ENCODE measurements around the gene TMEM43.
"Not testable (repeated sequence)": the region's sequence is repeated elsewhere in the genome, so short reads cannot be mapped to it uniquely, and the experiment has no call there.

Gene TMEM43

DNA sequence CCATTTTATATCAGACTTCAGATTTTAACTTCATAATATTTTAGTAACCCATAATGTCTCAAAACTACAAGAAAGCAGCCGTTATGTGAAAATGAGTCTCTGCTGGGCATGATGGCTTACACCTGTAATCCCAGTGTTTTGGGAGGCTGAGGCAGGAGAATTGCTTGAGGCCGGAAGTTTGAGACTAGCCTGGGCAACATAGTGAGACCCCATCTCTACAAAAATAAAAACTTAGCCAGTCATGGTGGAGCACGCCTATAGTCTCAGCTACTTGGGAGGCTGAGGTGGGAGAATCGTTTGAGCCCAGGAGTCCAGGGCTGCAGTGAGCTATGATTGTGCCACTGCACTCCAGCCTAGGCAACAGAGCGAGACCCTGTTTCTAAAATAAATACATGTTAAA, 15.0 kb upstream of the TMEM43 start:
- not testable (repeated sequence) for H3K9me3 ChIP-seq (ENCODE audit: control insufficient read depth in 2 of 2, low read length in 2 of 2); H3K27me3 ChIP-seq (ENCODE audit: control insufficient read depth in 2 of 2, insufficient read depth in 2 of 2, low read length in 2 of 2); H3K27ac ChIP-seq (ENCODE audit: low read depth in 2 of 2, low read length in 2 of 2); H3K4me3 ChIP-seq (ENCODE audit: low read length in 2 of 2); H3K4me1 ChIP-seq (ENCODE audit: control insufficient read depth in 2 of 2, insufficient read depth in 2 of 2, low read length in 2 of 2); H3K9ac ChIP-seq (ENCODE audit: low read depth in 1 of 2, low read length in 2 of 2)
- peaks cover 20 to 27% of the 10 kb centered on the region in 2 donors for H3K36me3 ChIP-seq (ENCODE audit: control insufficient read depth in 2 of 2, insufficient read depth in 2 of 2, low read length in 2 of 2)

GRCh38 chr3:14110699-14111098, 14.2 kb upstream of the TMEM43 start:
- no peak overlapping the region for H3K27ac ChIP-seq (ENCODE audit: low read depth in 2 of 2, low read length in 2 of 2)
- H3K36me3 ChIP-seq (ENCODE audit: control insufficient read depth in 2 of 2, insufficient read depth in 2 of 2, low read length in 2 of 2): peaks cover 26 to 36% of the 10 kb centered on the region in 2 donors
- no peaks in the 10 kb centered on the region for H3K9me3 ChIP-seq (ENCODE audit: control insufficient read depth in 2 of 2, low read length in 2 of 2)
- no peak overlapping the region for H3K4me3 ChIP-seq (ENCODE audit: low read length in 2 of 2)
- H3K4me1 ChIP-seq (ENCODE audit: control insufficient read depth in 2 of 2, insufficient read depth in 2 of 2, low read length in 2 of 2): peaks cover 4 to 5% of the 10 kb centered on the region in 2 donors
- H3K27me3 ChIP-seq (ENCODE audit: control insufficient read depth in 2 of 2, insufficient read depth in 2 of 2, low read length in 2 of 2): no peaks in the 10 kb centered on the region
- H3K9ac ChIP-seq (ENCODE audit: low read depth in 1 of 2, low read length in 2 of 2): no peak overlapping the region

DNA sequence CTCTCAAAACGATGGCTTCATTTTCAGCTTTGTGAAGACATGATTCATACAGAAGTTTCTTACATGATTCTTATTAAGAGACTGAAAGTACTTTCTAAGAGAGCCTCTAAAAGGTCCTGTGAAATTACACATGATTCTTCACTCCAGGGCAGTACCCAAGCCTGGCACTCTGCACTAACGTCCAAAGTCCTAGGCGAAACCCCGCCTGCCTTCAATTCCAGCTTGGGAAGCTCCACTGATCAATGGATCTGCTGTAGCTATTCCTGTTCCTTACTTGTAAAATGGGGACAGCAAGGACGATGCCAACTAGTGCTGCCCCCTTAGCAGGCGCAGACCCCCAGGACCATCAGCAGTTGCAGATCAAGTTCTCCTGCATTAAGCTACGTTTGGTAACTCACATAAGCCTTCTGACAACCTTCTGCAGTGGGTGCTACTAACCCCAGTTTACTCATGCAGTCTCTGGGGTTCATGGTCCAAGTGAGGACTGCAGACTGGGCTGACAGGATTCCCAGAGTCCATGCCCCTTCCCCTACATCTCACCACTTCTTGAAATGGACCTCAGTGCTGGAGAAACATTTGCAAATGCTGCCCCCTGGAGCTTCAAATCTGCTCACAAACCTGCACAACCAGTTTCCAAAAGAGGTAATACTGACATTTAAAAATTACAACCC, 10.8 kb upstream of the TMEM43 start:
- Histone ChIP-seq H3K4me1 (ENCODE audit: control insufficient read depth in 2 of 2, insufficient read depth in 2 of 2, low read length in 2 of 2) (peaks cover 4 to 5% of the 10 kb centered on the region in 2 donors), H3K27me3 (ENCODE audit: control insufficient read depth in 2 of 2, insufficient read depth in 2 of 2, low read length in 2 of 2) (no peaks in the 10 kb centered on the region), H3K9me3 (ENCODE audit: control insufficient read depth in 2 of 2, low read length in 2 of 2) (no peaks in the 10 kb centered on the region), H3K4me3 (ENCODE audit: low read length in 2 of 2) (no peak overlapping the region), H3K9ac (ENCODE audit: low read depth in 1 of 2, low read length in 2 of 2) (no peak overlapping the region), H3K27ac (ENCODE audit: low read depth in 2 of 2, low read length in 2 of 2) (no peak overlapping the region), H3K36me3 (ENCODE audit: control insufficient read depth in 2 of 2, insufficient read depth in 2 of 2, low read length in 2 of 2) (peaks cover 31 to 59% of the 10 kb centered on the region in 2 donors)

DNA sequence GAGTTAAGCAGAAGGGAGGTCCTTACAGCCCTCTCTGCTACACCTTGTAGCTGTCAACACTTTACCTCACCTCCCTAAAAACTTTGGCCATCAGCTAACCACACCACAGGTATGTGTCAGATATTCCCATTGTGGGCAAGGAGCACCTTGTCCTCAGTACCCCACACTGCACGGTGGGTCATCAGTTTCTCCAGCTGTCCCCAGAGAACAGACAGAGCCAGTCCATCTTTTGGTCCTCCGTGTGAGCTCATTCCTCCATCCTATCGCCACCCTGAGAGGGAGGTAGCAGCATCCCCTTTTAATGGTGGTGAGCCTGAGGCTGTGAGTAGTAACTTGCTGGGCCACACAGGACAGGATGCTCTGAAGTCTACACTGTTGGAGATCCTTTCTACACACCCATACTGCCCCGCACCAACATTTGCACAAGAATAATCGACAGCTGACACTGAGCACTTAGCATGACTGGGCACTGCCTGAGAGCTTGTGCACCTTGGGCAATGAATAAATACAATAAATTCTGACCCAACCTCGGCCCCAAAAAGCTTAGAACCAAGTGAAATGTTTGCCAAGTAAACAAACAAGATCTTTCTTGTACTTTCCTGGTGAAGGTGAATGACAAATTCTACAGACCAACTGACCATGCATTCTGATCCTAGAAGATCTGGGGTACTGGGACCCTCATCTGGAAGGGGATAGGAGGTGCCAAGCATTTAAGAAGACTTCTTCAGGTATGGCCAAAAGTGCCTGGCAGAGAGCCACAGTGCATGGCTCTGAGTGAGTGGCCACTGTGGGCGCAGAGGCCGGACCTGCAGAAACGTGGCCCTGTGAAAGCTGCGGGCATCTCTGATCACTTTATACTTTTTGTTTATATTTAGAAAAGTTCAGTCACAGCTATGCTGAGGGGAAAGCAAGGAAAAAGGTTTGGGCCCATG, 7.1 kb upstream of the TMEM43 start:
- Histone ChIP-seq H3K27ac (ENCODE audit: low read depth in 2 of 2, low read length in 2 of 2) (no peak overlapping the region), H3K36me3 (ENCODE audit: control insufficient read depth in 2 of 2, insufficient read depth in 2 of 2, low read length in 2 of 2) (peaks cover 29 to 55% of the 10 kb centered on the region in 2 donors), H3K9me3 (ENCODE audit: control insufficient read depth in 2 of 2, low read length in 2 of 2) (no peaks in the 10 kb centered on the region)

DNA sequence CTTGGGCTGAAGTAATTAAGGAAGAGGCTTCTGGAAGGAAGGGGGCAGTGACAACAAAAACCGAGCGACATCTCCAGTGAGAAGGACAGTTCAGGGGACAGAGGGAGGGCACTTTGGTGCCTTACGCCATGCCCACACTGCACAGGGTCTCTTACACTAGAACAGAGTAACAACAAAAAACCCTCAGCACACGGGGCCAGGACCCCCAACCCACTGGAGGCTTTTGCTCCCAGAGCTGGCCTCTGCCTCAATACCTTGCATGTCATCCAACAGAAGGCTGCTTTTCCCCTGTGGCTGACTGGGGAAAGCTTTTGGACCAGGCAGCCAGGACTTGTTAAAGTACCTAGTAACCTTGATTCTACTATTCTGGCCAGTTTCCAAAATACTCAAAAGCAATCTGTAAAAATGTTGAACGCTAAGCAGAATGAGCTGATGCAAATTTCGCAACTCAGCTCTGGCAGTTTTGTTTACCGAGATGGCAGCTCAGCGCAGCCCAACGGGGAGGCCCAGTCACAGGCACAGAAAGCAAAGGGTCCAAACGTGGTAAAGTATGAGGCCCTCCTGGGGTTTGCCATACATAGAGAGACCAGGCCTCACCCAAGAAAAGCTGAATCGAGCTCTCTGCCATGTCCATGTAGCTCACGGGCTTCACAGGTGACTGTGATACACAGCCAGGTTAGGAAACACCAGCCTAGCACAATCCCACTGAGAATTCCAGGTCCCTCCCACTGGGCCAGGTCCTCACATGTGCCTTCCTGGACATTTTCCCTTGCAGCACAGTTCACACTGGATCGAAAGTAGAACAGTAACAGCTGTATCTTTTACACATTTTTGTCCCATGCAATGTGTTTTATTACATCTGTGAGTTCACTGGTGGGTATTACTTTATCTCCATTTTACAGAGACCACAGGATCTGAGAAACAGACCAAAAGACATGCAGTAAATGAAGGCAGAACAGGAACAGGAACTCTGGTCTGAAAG, 6.2 kb upstream of the TMEM43 start:
- no peaks in the 10 kb centered on the region for H3K27me3 ChIP-seq (ENCODE audit: control insufficient read depth in 2 of 2, insufficient read depth in 2 of 2, low read length in 2 of 2)
- no peak overlapping the region for H3K9ac ChIP-seq (ENCODE audit: low read depth in 1 of 2, low read length in 2 of 2)
- no peak overlapping the region for H3K27ac ChIP-seq (ENCODE audit: low read depth in 2 of 2, low read length in 2 of 2)

More for the DNA sequence above, 7.1 kb upstream of the TMEM43 start:
- H3K9ac ChIP-seq (ENCODE audit: low read depth in 1 of 2, low read length in 2 of 2): no peak overlapping the region
- no peaks in the 10 kb centered on the region for H3K27me3 ChIP-seq (ENCODE audit: control insufficient read depth in 2 of 2, insufficient read depth in 2 of 2, low read length in 2 of 2)
- H3K4me1 ChIP-seq (ENCODE audit: control insufficient read depth in 2 of 2, insufficient read depth in 2 of 2, low read length in 2 of 2): peaks cover 4 to 5% of the 10 kb centered on the region in 2 donors
- no peak overlapping the region for H3K4me3 ChIP-seq (ENCODE audit: low read length in 2 of 2)

DNA sequence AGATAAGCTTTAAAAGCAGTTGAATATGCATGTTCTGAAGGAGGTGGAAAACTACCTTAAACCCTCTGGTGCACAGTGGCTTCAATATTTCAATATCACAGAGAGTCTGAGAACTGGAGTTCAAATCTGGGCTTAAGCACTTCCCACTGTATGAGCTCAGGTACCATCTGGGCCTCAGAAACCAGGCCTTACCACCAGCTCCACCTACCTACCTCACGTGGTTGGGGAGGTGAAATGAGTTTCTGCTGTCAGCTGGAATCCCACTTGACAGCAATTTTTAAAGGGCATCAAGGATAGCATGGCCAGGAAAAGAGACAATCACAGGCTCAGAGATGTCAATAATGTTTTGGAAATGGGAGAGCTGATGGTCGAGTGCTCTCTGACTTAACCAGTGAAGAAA, 5.2 kb upstream of the TMEM43 start:
- Histone ChIP-seq H3K9ac (ENCODE audit: low read depth in 1 of 2, low read length in 2 of 2) (no peak overlapping the region), H3K4me1 (ENCODE audit: control insufficient read depth in 2 of 2, insufficient read depth in 2 of 2, low read length in 2 of 2) (peaks cover 7 to 9% of the 10 kb centered on the region in 2 donors), H3K9me3 (ENCODE audit: control insufficient read depth in 2 of 2, low read length in 2 of 2) (no peaks in the 10 kb centered on the region), H3K36me3 (ENCODE audit: control insufficient read depth in 2 of 2, insufficient read depth in 2 of 2, low read length in 2 of 2) (peaks cover 20 to 47% of the 10 kb centered on the region in 2 donors), H3K27ac (ENCODE audit: low read depth in 2 of 2, low read length in 2 of 2) (no peak overlapping the region), H3K4me3 (ENCODE audit: low read length in 2 of 2) (no peak overlapping the region), H3K27me3 (ENCODE audit: control insufficient read depth in 2 of 2, insufficient read depth in 2 of 2, low read length in 2 of 2) (no peaks in the 10 kb centered on the region)

More for the DNA sequence above, 6.2 kb upstream of the TMEM43 start:
- peaks cover 21 to 51% of the 10 kb centered on the region in 2 donors for H3K36me3 ChIP-seq (ENCODE audit: control insufficient read depth in 2 of 2, insufficient read depth in 2 of 2, low read length in 2 of 2)
- H3K4me1 ChIP-seq (ENCODE audit: control insufficient read depth in 2 of 2, insufficient read depth in 2 of 2, low read length in 2 of 2): peaks cover 7 to 10% of the 10 kb centered on the region in 2 donors
- no peak overlapping the region for H3K4me3 ChIP-seq (ENCODE audit: low read length in 2 of 2)
- H3K9me3 ChIP-seq (ENCODE audit: control insufficient read depth in 2 of 2, low read length in 2 of 2): no peaks in the 10 kb centered on the region

DNA sequence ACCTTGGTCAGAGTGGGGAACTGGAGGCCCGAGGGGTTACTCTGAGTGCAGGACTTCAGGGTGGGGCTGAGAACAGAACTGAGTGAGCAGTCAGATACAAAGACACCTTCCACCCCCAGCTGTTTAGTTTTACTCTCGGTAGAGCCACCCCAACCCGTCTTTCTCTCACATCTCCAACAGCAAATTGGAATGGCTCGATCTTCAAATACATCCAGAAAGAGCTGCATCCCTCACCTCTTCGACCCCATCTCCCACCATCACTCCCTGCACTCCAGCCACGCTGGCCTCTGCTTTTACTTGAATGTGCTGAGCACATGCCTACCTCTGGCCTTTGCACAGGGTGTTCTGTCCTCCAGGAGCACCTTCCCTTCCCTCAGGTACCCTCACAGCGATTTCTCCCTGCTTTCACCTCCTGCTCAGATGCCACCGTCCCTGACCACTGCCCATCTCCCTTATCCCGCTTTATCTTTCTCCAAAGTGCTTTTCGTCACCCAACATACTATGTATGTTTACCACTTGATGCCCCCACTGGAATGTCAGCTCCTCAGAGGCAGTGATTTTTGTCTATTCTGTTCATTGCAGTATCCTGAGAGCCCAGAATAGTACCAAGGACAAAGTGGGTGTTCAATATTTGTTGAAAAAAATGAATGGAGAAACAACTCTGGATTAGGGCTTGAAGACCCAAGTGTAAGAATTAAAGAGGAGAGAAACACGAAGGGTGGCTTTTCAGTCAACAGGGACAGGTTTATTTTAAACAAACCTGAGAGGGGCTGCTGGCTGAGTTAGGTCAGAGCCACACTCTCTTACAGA, 4.5 kb upstream of the TMEM43 start:
- no peak overlapping the region for H3K27ac ChIP-seq (ENCODE audit: low read depth in 2 of 2, low read length in 2 of 2)
- H3K27me3 ChIP-seq (ENCODE audit: control insufficient read depth in 2 of 2, insufficient read depth in 2 of 2, low read length in 2 of 2): no peaks in the 10 kb centered on the region
- H3K4me3 ChIP-seq (ENCODE audit: low read length in 2 of 2): no peak overlapping the region
- no peaks in the 10 kb centered on the region for H3K9me3 ChIP-seq (ENCODE audit: control insufficient read depth in 2 of 2, low read length in 2 of 2)
- H3K9ac ChIP-seq (ENCODE audit: low read depth in 1 of 2, low read length in 2 of 2): no peak overlapping the region
- H3K4me1 ChIP-seq (ENCODE audit: control insufficient read depth in 2 of 2, insufficient read depth in 2 of 2, low read length in 2 of 2): peaks cover 8 to 9% of the 10 kb centered on the region in 2 donors
- H3K36me3 ChIP-seq (ENCODE audit: control insufficient read depth in 2 of 2, insufficient read depth in 2 of 2, low read length in 2 of 2): peaks cover 17 to 40% of the 10 kb centered on the region in 2 donors

DNA sequence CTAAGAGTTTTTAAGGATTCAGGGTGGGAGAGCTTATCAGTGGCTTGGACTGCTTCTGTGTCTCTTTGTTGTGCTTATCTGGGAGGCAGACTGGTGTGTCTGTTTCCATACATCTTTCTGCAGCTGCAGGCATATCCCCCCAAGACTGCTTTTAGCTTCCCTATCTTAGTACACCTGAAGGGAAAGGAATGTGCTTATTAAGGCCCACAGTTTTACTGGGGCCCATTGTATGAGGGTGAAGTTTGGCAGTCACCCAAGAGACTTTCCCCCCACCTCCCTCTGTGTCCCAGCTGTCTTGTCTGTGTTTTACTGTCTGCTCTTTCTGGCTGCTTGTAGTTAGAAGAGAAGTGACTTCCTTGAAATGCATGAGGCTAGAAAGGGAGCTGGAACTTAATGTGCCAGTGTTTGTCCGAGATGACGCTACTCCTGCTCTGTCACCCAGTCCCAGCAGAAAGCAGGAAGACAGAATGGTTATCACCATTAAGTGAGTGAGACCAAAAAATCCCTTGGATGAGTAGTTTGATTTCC, 3.9 kb upstream of the TMEM43 start:
- H3K4me3 ChIP-seq (ENCODE audit: low read length in 2 of 2); H3K27ac ChIP-seq (ENCODE audit: low read depth in 2 of 2, low read length in 2 of 2); H3K27me3 ChIP-seq (ENCODE audit: control insufficient read depth in 2 of 2, insufficient read depth in 2 of 2, low read length in 2 of 2); H3K9me3 ChIP-seq (ENCODE audit: control insufficient read depth in 2 of 2, low read length in 2 of 2); H3K9ac ChIP-seq (ENCODE audit: low read depth in 1 of 2, low read length in 2 of 2): not testable (repeated sequence)
- Histone ChIP-seq H3K4me1 (ENCODE audit: control insufficient read depth in 2 of 2, insufficient read depth in 2 of 2, low read length in 2 of 2) (peaks cover 13 to 14% of the 10 kb centered on the region in 2 donors), H3K36me3 (ENCODE audit: control insufficient read depth in 2 of 2, insufficient read depth in 2 of 2, low read length in 2 of 2) (peaks cover 10 to 33% of the 10 kb centered on the region in 2 donors)

GRCh38 chr3:14121859-14122258, 3.0 kb upstream of the TMEM43 start:
- Histone ChIP-seq H3K9ac (ENCODE audit: low read depth in 1 of 2, low read length in 2 of 2) (no peak overlapping the region), H3K4me3 (ENCODE audit: low read length in 2 of 2) (no peak overlapping the region), H3K4me1 (ENCODE audit: control insufficient read depth in 2 of 2, insufficient read depth in 2 of 2, low read length in 2 of 2) (peaks cover 22 to 23% of the 10 kb centered on the region in 2 donors), H3K27ac (ENCODE audit: low read depth in 2 of 2, low read length in 2 of 2) (no peak overlapping the region), H3K36me3 (ENCODE audit: control insufficient read depth in 2 of 2, insufficient read depth in 2 of 2, low read length in 2 of 2) (peaks cover 9 to 25% of the 10 kb centered on the region in 2 donors), H3K27me3 (ENCODE audit: control insufficient read depth in 2 of 2, insufficient read depth in 2 of 2, low read length in 2 of 2) (no peaks in the 10 kb centered on the region), H3K9me3 (ENCODE audit: control insufficient read depth in 2 of 2, low read length in 2 of 2) (no peaks in the 10 kb centered on the region)

Measured in mucosa of rectum (tissue), 2 donors.